SKM-1 (cell line): Measurements from ENCODE around the gene SRGAP1.
A peak's percentile ranks its signal among the peaks of the same experiment; 100 is the strongest.
"Not testable (repeated sequence)": the region's sequence is repeated elsewhere in the genome, so short reads cannot be mapped to it uniquely, and the experiment has no call there.

Experiments used
- DNase-seq: peaks from one replicate; lab custom pipeline; 2025; ENCODE audit not compliant: unreplicated experiment; lab: John Stamatoyannopoulos, UW

Gene SRGAP1

GRCh38 chr12:63865448-63865847 is 20.9 kb downstream of the SRGAP1 start:
- no peak for DNase-seq

- no peak for DNase-seq
These were observed 22.6 kb downstream of the SRGAP1 start for GRCh38 chr12:63867053-63867452.

GRCh38 chr12:63869656-63870055 is 25.2 kb downstream of the SRGAP1 start:
- no peak for DNase-seq

GRCh38 chr12:63870838-63871237 is 26.3 kb downstream of the SRGAP1 start:
- DNase-seq: no peak

- DNase-seq: no peak
These were observed 30.5 kb downstream of the SRGAP1 start for GRCh38 chr12:63874897-63875480.

GRCh38 chr12:63875703-63876102 is 31.2 kb downstream of the SRGAP1 start:
- no peak for DNase-seq

- DNase-seq: no peak
These were observed 32.5 kb downstream of the SRGAP1 start for GRCh38 chr12:63876980-63877379.

- no peak for DNase-seq
These were observed 33.2 kb downstream of the SRGAP1 start for GRCh38 chr12:63877693-63878092.

GRCh38 chr12:63880235-63880634 is 35.7 kb downstream of the SRGAP1 start:
- DNase-seq: not testable (repeated sequence)

- DNase-seq: no peak
These were observed 36.3 kb downstream of the SRGAP1 start for GRCh38 chr12:63880742-63881263.

- DNase-seq: no peak
These were observed 38.3 kb downstream of the SRGAP1 start for GRCh38 chr12:63882844-63883243.

- no peak for DNase-seq
These were observed 40.9 kb downstream of the SRGAP1 start for GRCh38 chr12:63885401-63885800.

- no peak for DNase-seq
These were observed 44.6 kb downstream of the SRGAP1 start for GRCh38 chr12:63888908-63889635.

- no peak for DNase-seq
These were observed 45.4 kb downstream of the SRGAP1 start for GRCh38 chr12:63889721-63890509.

- no peak for DNase-seq
These were observed 48.7 kb downstream of the SRGAP1 start for GRCh38 chr12:63893170-63893569.

GRCh38 chr12:63894132-63894531 is 49.6 kb downstream of the SRGAP1 start:
- DNase-seq: peak; percentile 16

- DNase-seq: no peak
These were observed 51.3 kb downstream of the SRGAP1 start for GRCh38 chr12:63895841-63896240.

- DNase-seq: no peak
These were observed 53.4 kb downstream of the SRGAP1 start for GRCh38 chr12:63897931-63898330.

- DNase-seq: no peak
These were observed 54.4 kb downstream of the SRGAP1 start for GRCh38 chr12:63898764-63899337.

GRCh38 chr12:63899396-63899795 is 54.9 kb downstream of the SRGAP1 start:
- no peak for DNase-seq
